ENCODE results near the gene RAB17. TPM values are rescaled to one million over a fixed set of nuclear protein-coding genes. Genes with fewer than 3 reads are reported as not detected.

The RAB17 gene
- polyA plus RNA-seq, 4 donors = 1.7 to 21.3 (median 12.3) TPM

Other genes starting within 250 kb of the RAB17 start
- gene COL6A3, start 176.6 kb downstream of the RAB17 start, polyA plus RNA-seq (ENCODE audit: insufficient read length in 4 of 4) = 100 to 1,000 TPM; 200 to 266 (median 254) TPM
- gene MLPH, start 103.5 kb downstream of the RAB17 start, polyA plus RNA-seq (ENCODE audit: insufficient read length in 4 of 4) = 1 to 10 TPM in 3 of 4 donors, under 1 TPM in 1; 0.94 to 6.5 (median 3.1) TPM
- not detected for gene PRLH, start 24.2 kb downstream of the RAB17 start, polyA plus RNA-seq (ENCODE audit: insufficient read length in 4 of 4)
- 100 to 1,000 TPM in 1 of 4 donors, 10 to 100 TPM in 3; 60.2 to 103 (median 84.7) TPM for gene LRRFIP1, start 36.9 kb upstream of the RAB17 start, polyA plus RNA-seq (ENCODE audit: insufficient read length in 4 of 4)
- 1 to 10 TPM in 1 of 4 donors, under 1 TPM in 3; 0.32 to 1.6 (median 0.46) TPM for gene RBM44, start 208.0 kb upstream of the RAB17 start, polyA plus RNA-seq (ENCODE audit: insufficient read length in 4 of 4)

Measured in left renal pelvis (tissue), 4 donors.